DOHH2 (cell line): ENCODE data around the gene SNHG17.
"Not testable (repeated sequence)": the region's sequence is repeated elsewhere in the genome, so short reads cannot be mapped to it uniquely, and the experiment has no call there.

Experiments used
- H3F3A ChIP-seq: fragments of 200-600 bp; sonication (generic), shearing (Covaris generic); 2 replicates; pipeline ENCODE4 v1.6.0; 2016; ENCODE audit warnings: antibody characterized with exemption, mild to moderate bottlenecking; ENCODE audit not compliant: control insufficient read depth, insufficient read depth
- H3K27ac ChIP-seq: fragments of 200-600 bp; sonication (generic); 2 replicates; pipeline ENCODE4 v1.5.1; 2014; ENCODE audit warnings: low read depth, mild to moderate bottlenecking, low read length, moderate library complexity
- H3K27me3 ChIP-seq: fragments of 200-600 bp; sonication (generic); 2 replicates; pipeline ENCODE4 v1.6.1; 2014; ENCODE audit warnings: mild to moderate bottlenecking, low read length, mixed read lengths; ENCODE audit not compliant: control insufficient read depth
- H3K36me3 ChIP-seq: fragments of 200-600 bp; sonication (generic); 2 replicates; pipeline ENCODE4 v1.6.1; 2014; ENCODE audit warnings: mild to moderate bottlenecking, low read length, moderate library complexity, mixed read lengths; ENCODE audit not compliant: control insufficient read depth
- H3K4me1 ChIP-seq: fragments of 200-600 bp; sonication (generic); 2 replicates; pipeline ENCODE4 v1.6.1; 2014; ENCODE audit warnings: mild to moderate bottlenecking, low read length, mixed read lengths; ENCODE audit not compliant: control insufficient read depth
- H3K4me2 ChIP-seq: fragments of 200-600 bp; sonication (generic); 2 replicates; pipeline ENCODE4 v1.6.0; 2014; ENCODE audit warnings: mild to moderate bottlenecking, low read length, moderate library complexity
- H3K4me3 ChIP-seq: fragments of 200-600 bp; sonication (generic); 2 replicates; pipeline ENCODE4 v1.5.1; 2014; ENCODE audit warnings: mild to moderate bottlenecking, low read length, mixed read lengths
- H3K79me2 ChIP-seq: fragments of 200-600 bp; sonication (generic); 2 replicates; pipeline ENCODE4 v1.6.1; 2014; ENCODE audit warnings: mild to moderate bottlenecking, low read length, mixed read lengths; ENCODE audit not compliant: control insufficient read depth
- H3K9me2 ChIP-seq: fragments of 200-600 bp; sonication (generic); replicated peaks from 2 replicates; pipeline ENCODE4 v1.6.1; 2014; ENCODE audit warnings: mild to moderate bottlenecking, low read length, mixed read lengths; ENCODE audit not compliant: control insufficient read depth
- H3K9me3 ChIP-seq: fragments of 200-600 bp; sonication (generic); 2 replicates; pipeline ENCODE4 v1.6.1; 2014; ENCODE audit warnings: antibody characterized with exemption, low read length, mixed read lengths; ENCODE audit not compliant: control insufficient read depth, insufficient read depth
- H4K20me1 ChIP-seq: fragments of 200-600 bp; sonication (generic); 2 replicates; pipeline ENCODE4 v1.6.0; 2014; ENCODE audit warnings: low read depth, mild to moderate bottlenecking, antibody characterized with exemption, low read length, moderate library complexity; ENCODE audit not compliant: control insufficient read depth, insufficient read depth
- CTCF ChIP-seq: fragments of 200-600 bp; sonication (generic); IDR thresholded peaks from one replicate; pipeline ENCODE4 v1.5.1; 2014; ENCODE audit warnings: antibody characterized with exemption, mild to moderate bottlenecking, low read depth, low read length; ENCODE audit not compliant: poor library complexity, severe bottlenecking
- EZH2phosphoT487 ChIP-seq: fragments of 200-600 bp; sonication (generic); IDR thresholded peaks from 2 replicates; pipeline ENCODE4 v1.6.1; 2017; ENCODE audit warnings: borderline replicate concordance, mild to moderate bottlenecking, antibody characterized with exemption, low read length, moderate library complexity, mixed read lengths

The SNHG17 gene

GRCh38 chr20:38418509-38419204 is 16.5 kb downstream of the SNHG17 start:
- Histone ChIP-seq H3K4me2 (no peak overlapping the region), H3K79me2 (peaks cover 13% of the 10 kb centered on the region), H3K9me3 (no peaks in the 10 kb centered on the region), H3K27ac (no peak overlapping the region), H3K9me2 (no peaks in the 10 kb centered on the region), H3K36me3 (peaks cover 87% of the 10 kb centered on the region), H4K20me1 (peaks cover 9% of the 10 kb centered on the region; the same call in 1 of the 2 replicates), H3F3A (peaks cover 39% of the 10 kb centered on the region), H3K4me1 (no peaks in the 10 kb centered on the region), H3K4me3 (no peak overlapping the region), H3K27me3 (no peaks in the 10 kb centered on the region)
- TF ChIP-seq CTCF: no peak
- no peak for TF ChIP-seq EZH2phosphoT487

GRCh38 chr20:38414769-38415450 is 20.2 kb downstream of the SNHG17 start:
- Histone ChIP-seq H3K4me3 (no peak overlapping the region), H3K27ac (no peak overlapping the region), H3K79me2 (no peaks in the 10 kb centered on the region), H3K27me3 (no peaks in the 10 kb centered on the region), H3K4me1 (no peaks in the 10 kb centered on the region), H3K36me3 (peaks cover 82% of the 10 kb centered on the region), H3K4me2 (no peak overlapping the region), H3F3A (peaks cover 23% of the 10 kb centered on the region), H4K20me1 (no peaks in the 10 kb centered on the region), H3K9me2 (no peaks in the 10 kb centered on the region), H3K9me3 (no peaks in the 10 kb centered on the region)
- TF ChIP-seq CTCF (no peak), EZH2phosphoT487 (no peak)

GRCh38 chr20:38412877-38413577 is 22.1 kb downstream of the SNHG17 start:
- no peak overlapping the region for H3K4me2 ChIP-seq
- H3F3A ChIP-seq: peaks cover 18% of the 10 kb centered on the region
- H3K9me2 ChIP-seq: no peaks in the 10 kb centered on the region
- no peak overlapping the region for H3K4me3 ChIP-seq
- no peaks in the 10 kb centered on the region for H3K79me2 ChIP-seq
- no peak overlapping the region for H3K27ac ChIP-seq
- no peaks in the 10 kb centered on the region for H3K4me1 ChIP-seq
- H3K36me3 ChIP-seq: peaks cover 75% of the 10 kb centered on the region
- H3K27me3 ChIP-seq: no peaks in the 10 kb centered on the region
- H4K20me1 ChIP-seq: no peaks in the 10 kb centered on the region
- no peaks in the 10 kb centered on the region for H3K9me3 ChIP-seq
- TF ChIP-seq CTCF: no peak

GRCh38 chr20:38407822-38408221 is 27.3 kb downstream of the SNHG17 start:
- peaks cover 39% of the 10 kb centered on the region for H3K36me3 ChIP-seq
- H3K4me1 ChIP-seq, H3K9me3 ChIP-seq, H4K20me1 ChIP-seq, H3K27ac ChIP-seq, H3K79me2 ChIP-seq, H3K27me3 ChIP-seq, H3K9me2 ChIP-seq, H3K4me3 ChIP-seq, H3K4me2 ChIP-seq: not testable (repeated sequence)
- peaks cover 17% of the 10 kb centered on the region for H3F3A ChIP-seq
